GM18526 (cell line): ENCODE measurements around the gene PTPRN2.

Experiments used
- POLR2A ChIP-seq: IDR thresholded peaks from 3 replicates; pipeline ENCODE4 v1.6.1; 2011; ENCODE audit not compliant: insufficient read length; ENCODE audit errors: extremely low read depth

The PTPRN2 gene

GRCh38 chr7:158263110-158263963 lies 324.3 kb downstream of the PTPRN2 start:
- no peak for TF ChIP-seq POLR2A

GRCh38 chr7:158262284-158263109 lies 325.1 kb downstream of the PTPRN2 start:
- no peak for TF ChIP-seq POLR2A

GRCh38 chr7:158261362-158262235 lies 326.0 kb downstream of the PTPRN2 start:
- no peak for TF ChIP-seq POLR2A

- no peak for TF ChIP-seq POLR2A
Observed at GRCh38 chr7:158260567-158261361, 326.9 kb downstream of the PTPRN2 start.

- TF ChIP-seq POLR2A = no peak
Observed at GRCh38 chr7:158259671-158260418, 327.8 kb downstream of the PTPRN2 start.

- no peak for TF ChIP-seq POLR2A
Observed at GRCh38 chr7:158259141-158259540, 328.5 kb downstream of the PTPRN2 start.

- no peak for TF ChIP-seq POLR2A
Observed at GRCh38 chr7:158258411-158259130, 329.1 kb downstream of the PTPRN2 start.

- no peak for TF ChIP-seq POLR2A
Observed at GRCh38 chr7:158257516-158258410, 329.9 kb downstream of the PTPRN2 start.

- no peak for TF ChIP-seq POLR2A
Observed at GRCh38 chr7:158257001-158257400, 330.6 kb downstream of the PTPRN2 start.

- TF ChIP-seq POLR2A = no peak
Observed at GRCh38 chr7:158256091-158256816, 331.4 kb downstream of the PTPRN2 start.

GRCh38 chr7:158255558-158255957 lies 332.1 kb downstream of the PTPRN2 start:
- no peak for TF ChIP-seq POLR2A
